Peyer's patch (tissue), 4 donors: Measurements from ENCODE around the gene SLC6A17.

Experiments used
- CTCF ChIP-seq, 6 experiments: fragments of 450-650 bp in 4 of 6; fragments of 200-600 bp in 2 of 6; sonication (generic) in 1 of 6; IDR thresholded peaks; one replicate each; pipeline ENCODE4 v1.5.1; 2017 to 2019; ENCODE audit warnings: antibody characterized with exemption in 6 of 6, mild to moderate bottlenecking in 3 of 6, moderate library complexity in 1 of 6
- POLR2A ChIP-seq, 2 donors: fragments of 450-650 bp; IDR thresholded peaks; one replicate each; pipeline ENCODE4 v1.5.1; 2017; ENCODE audit warnings: antibody characterized with exemption in 2 of 2, mild to moderate bottlenecking in 2 of 2, moderate library complexity in 2 of 2

- TF ChIP-seq CTCF (IDR thresholded peaks at IDR 0.05) = no peak
- no peak for TF ChIP-seq POLR2A (IDR thresholded peaks at IDR 0.05)
These were observed 23.3 kb downstream of the SLC6A17 start for GRCh38 chr1:110173466-110174105.
